Measurements from ENCODE around the gene HMMR.
"Not testable (repeated sequence)": the region's sequence is repeated elsewhere in the genome, so short reads cannot be mapped to it uniquely, and the experiment has no call there.

HMMR gene

DNA sequence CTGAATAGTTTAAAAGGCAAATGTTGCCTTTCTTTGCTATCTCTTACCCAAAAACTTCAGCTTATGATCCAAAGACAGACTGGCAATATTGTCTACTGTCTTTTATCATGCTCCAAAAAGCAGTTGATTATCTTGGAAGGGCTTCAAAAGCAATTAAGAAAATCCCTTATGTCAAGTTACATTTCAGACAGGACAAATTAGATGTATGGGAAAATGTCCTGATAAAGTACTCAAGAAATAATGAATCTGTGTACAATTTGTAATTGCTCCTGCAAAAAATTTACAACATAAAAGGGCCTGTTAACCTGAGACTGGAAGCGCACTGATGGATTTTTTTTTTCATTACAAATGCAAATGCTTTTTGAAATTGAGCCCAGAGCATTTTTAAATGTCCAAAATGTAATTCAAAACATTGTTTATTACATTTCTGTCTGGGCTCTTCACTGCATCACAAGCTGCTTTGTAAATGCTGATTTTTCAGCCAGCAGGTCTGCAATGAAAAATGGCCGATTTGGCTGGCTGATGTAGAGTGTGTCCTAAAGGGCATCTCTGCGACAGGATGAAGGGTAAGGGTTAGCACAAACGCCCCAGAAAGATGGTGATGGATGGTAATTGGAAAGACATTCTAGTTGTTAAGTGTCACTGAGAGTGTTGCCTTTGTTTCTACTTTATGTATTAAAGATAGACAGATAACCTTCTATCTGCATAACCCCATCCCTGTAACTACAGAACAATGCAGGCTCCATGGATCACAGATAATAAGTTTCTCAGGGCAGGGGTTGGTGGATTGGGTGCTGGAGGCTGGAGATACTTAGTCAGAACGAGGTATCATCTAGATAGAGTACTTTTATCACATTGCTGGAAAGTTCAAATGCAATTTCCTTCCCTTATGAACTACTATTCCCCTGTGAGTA is 72.0 kb downstream of the HMMR start:
- Histone ChIP-seq H3K27me3 (replicated peaks; ENCODE audit: control insufficient read depth, insufficient read depth, low read length, poor library complexity, severe bottlenecking) (no peaks in the 10 kb centered on the region), H3K4me3 (ENCODE audit: insufficient read depth, low read depth, low read length, poor library complexity, severe bottlenecking) (no peak overlapping the region), H3K4me1 (ENCODE audit: control insufficient read depth, insufficient read depth, low read length, poor library complexity, severe bottlenecking) (no peaks in the 10 kb centered on the region), H3K9me3 (ENCODE audit: control insufficient read depth, low read length) (no peaks in the 10 kb centered on the region), H3K27ac (ENCODE audit: insufficient read depth, low read length, poor library complexity, severe bottlenecking) (no peak overlapping the region), H3K36me3 (ENCODE audit: control insufficient read depth, insufficient read depth, low read length) (no peaks in the 10 kb centered on the region)
- DNase-seq = no peak

- no peak for DNase-seq
- Histone ChIP-seq H3K27me3 (replicated peaks; ENCODE audit: control insufficient read depth, insufficient read depth, low read length, poor library complexity, severe bottlenecking) (no peaks in the 10 kb centered on the region), H3K4me1 (ENCODE audit: control insufficient read depth, insufficient read depth, low read length, poor library complexity, severe bottlenecking) (no peaks in the 10 kb centered on the region), H3K9me3 (ENCODE audit: control insufficient read depth, low read length) (no peaks in the 10 kb centered on the region), H3K27ac (ENCODE audit: insufficient read depth, low read length, poor library complexity, severe bottlenecking) (no peak overlapping the region), H3K4me3 (ENCODE audit: insufficient read depth, low read depth, low read length, poor library complexity, severe bottlenecking) (no peak overlapping the region), H3K36me3 (ENCODE audit: control insufficient read depth, insufficient read depth, low read length) (no peaks in the 10 kb centered on the region)
Measured at GRCh38 chr5:163533223-163533622, 72.8 kb downstream of the HMMR start.

GRCh38 chr5:163534492-163535094 is 74.2 kb downstream of the HMMR start:
- Histone ChIP-seq H3K9me3 (ENCODE audit: control insufficient read depth, low read length) (no peaks in the 10 kb centered on the region), H3K27me3 (replicated peaks; ENCODE audit: control insufficient read depth, insufficient read depth, low read length, poor library complexity, severe bottlenecking) (no peaks in the 10 kb centered on the region), H3K27ac (ENCODE audit: insufficient read depth, low read length, poor library complexity, severe bottlenecking) (no peak overlapping the region), H3K4me1 (ENCODE audit: control insufficient read depth, insufficient read depth, low read length, poor library complexity, severe bottlenecking) (no peaks in the 10 kb centered on the region), H3K36me3 (ENCODE audit: control insufficient read depth, insufficient read depth, low read length) (no peaks in the 10 kb centered on the region), H3K4me3 (ENCODE audit: insufficient read depth, low read depth, low read length, poor library complexity, severe bottlenecking) (no peak overlapping the region)
- DNase-seq = no peak

DNA sequence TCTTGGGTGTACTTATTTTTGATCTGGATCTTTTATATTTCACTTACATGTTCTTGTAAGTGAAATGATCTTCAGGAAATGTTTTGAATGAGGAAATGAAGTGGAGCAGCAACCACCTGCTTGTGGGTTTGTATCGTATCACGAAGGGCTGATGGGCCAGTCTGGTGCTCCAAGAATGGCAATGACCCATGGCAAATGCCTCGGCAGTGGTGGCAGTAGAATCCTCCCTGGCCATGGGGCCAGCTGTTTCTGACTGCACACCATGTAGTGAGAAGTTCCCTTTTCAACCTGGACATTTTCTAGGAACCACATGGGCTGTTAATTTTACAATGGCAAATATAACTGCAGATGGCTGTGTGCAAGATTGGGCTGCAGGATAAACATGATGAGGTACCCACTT is 74.9 kb downstream of the HMMR start:
- Histone ChIP-seq H3K4me1 (ENCODE audit: control insufficient read depth, insufficient read depth, low read length, poor library complexity, severe bottlenecking) (no peaks in the 10 kb centered on the region), H3K27me3 (replicated peaks; ENCODE audit: control insufficient read depth, insufficient read depth, low read length, poor library complexity, severe bottlenecking) (no peaks in the 10 kb centered on the region), H3K4me3 (ENCODE audit: insufficient read depth, low read depth, low read length, poor library complexity, severe bottlenecking) (no peak overlapping the region), H3K9me3 (ENCODE audit: control insufficient read depth, low read length) (no peaks in the 10 kb centered on the region), H3K27ac (ENCODE audit: insufficient read depth, low read length, poor library complexity, severe bottlenecking) (no peak overlapping the region), H3K36me3 (ENCODE audit: control insufficient read depth, insufficient read depth, low read length) (no peaks in the 10 kb centered on the region)
- DNase-seq = no peak

DNA sequence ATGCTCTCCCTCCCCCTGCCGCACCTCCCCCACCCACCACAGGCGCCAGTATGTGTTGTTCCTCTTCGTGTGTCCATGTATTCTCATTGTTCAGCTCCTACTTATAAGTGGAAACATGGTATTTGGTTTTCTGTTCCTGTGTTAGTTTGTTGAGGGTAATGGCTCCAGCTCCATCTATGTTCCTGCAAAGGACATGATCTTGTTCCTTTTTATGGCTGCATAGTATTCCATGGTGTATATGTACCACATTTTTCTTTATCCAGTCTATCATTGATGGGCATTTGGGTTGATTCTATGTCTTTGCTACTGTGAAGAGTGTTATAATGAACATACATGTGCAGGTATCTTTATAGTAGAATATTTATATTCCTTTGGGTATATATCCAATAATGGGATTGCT is 76.0 kb downstream of the HMMR start:
- not testable (repeated sequence) for H3K9me3 ChIP-seq (ENCODE audit: control insufficient read depth, low read length); H3K4me3 ChIP-seq (ENCODE audit: insufficient read depth, low read depth, low read length, poor library complexity, severe bottlenecking); DNase-seq; H3K4me1 ChIP-seq (ENCODE audit: control insufficient read depth, insufficient read depth, low read length, poor library complexity, severe bottlenecking); H3K36me3 ChIP-seq (ENCODE audit: control insufficient read depth, insufficient read depth, low read length); H3K27ac ChIP-seq (ENCODE audit: insufficient read depth, low read length, poor library complexity, severe bottlenecking); H3K27me3 ChIP-seq (replicated peaks; ENCODE audit: control insufficient read depth, insufficient read depth, low read length, poor library complexity, severe bottlenecking)

GRCh38 chr5:163540696-163541095 is 80.3 kb downstream of the HMMR start:
- Histone ChIP-seq H3K4me3 (ENCODE audit: insufficient read depth, low read depth, low read length, poor library complexity, severe bottlenecking) (no peak overlapping the region), H3K9me3 (ENCODE audit: control insufficient read depth, low read length) (no peaks in the 10 kb centered on the region), H3K4me1 (ENCODE audit: control insufficient read depth, insufficient read depth, low read length, poor library complexity, severe bottlenecking) (no peaks in the 10 kb centered on the region), H3K27ac (ENCODE audit: insufficient read depth, low read length, poor library complexity, severe bottlenecking) (no peak overlapping the region), H3K27me3 (replicated peaks; ENCODE audit: control insufficient read depth, insufficient read depth, low read length, poor library complexity, severe bottlenecking) (no peaks in the 10 kb centered on the region), H3K36me3 (ENCODE audit: control insufficient read depth, insufficient read depth, low read length) (no peaks in the 10 kb centered on the region)
- DNase-seq = no peak

Measured in effector memory CD4-positive, alpha-beta T cell (primary cell).